ENCODE results near the gene GTF3C5. TPM values are rescaled to one million over a fixed set of nuclear protein-coding genes. Genes with fewer than 3 reads are reported as not detected.

The GTF3C5 gene
- total RNA-seq, 2 donors from 2014 or later, result 89.7 to 94.6 TPM

DNA sequence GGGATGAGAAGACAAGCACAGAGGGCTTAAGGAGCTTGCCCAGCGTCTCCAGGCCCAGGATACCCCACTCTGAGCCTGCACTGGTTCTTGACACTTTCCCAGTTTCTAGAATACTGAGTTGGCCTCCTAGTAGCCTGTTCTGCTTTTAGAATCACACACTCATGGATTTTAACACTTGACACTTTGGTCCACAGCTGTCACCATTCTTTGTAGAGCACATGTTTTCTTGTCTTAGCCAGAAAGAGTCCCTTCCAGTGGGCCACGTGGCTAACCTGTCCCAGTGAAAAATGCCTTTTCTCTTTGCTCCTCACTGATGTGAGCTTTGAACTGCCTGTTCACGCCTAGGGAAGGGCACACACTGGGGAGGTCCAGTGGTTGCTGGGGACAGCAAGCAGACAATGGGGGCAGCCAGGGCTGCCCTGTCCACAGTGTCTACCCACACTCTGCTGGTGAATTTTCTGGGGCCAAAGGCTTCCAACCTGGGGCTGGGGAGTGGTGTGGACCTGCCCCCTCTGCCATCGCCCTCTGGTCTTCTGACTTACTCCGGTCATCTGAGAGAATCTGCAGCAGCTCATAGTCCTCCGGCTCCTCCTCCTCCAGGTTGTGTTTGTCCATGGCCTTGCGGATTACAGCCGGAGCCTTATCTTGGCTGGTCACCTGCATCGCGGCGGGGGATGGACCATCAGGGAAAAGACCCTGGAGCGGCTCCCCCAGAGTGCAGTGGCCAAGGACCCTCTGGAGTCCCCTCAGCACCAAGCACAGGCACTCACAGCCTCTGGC, 69.1 kb downstream of the GTF3C5 start:
- Histone ChIP-seq H3K36me3 (ENCODE audit: control insufficient read depth, insufficient read depth, low read length) (peaks cover 59% of the 10 kb centered on the region), H3K9me3 (ENCODE audit: control insufficient read depth, low read length) (peaks cover 32% of the 10 kb centered on the region), H3K27ac (ENCODE audit: low read depth, low read length) (no peak overlapping the region), H3K27me3 (ENCODE audit: control insufficient read depth, insufficient read depth, low read length, poor library complexity, severe bottlenecking) (no peaks in the 10 kb centered on the region), H3K4me3 (ENCODE audit: low read length) (no peak overlapping the region), H3K4me1 (ENCODE audit: control insufficient read depth, insufficient read depth, low read length) (no peaks in the 10 kb centered on the region), H3K9ac (ENCODE audit: extremely low read depth, low read length, poor library complexity, severe bottlenecking) (no peak overlapping the region)
- H3K4me1 Mint-ChIP-seq, result no peaks in the 10 kb centered on the region
- DNase-seq, result no peak
- no peak overlapping the region for H3K4me3 Mint-ChIP-seq
- no peak for TF ChIP-seq CTCF (conservative IDR thresholded peaks at IDR 0.05)
- 92 to 96% methylated on average over 12 of the region's 12 CpGs for WGBS, 2 experiments (ENCODE audit: insufficient coverage in 1 of 2, insufficient read length in 1 of 2)
- H3K27me3 Mint-ChIP-seq (ENCODE audit: insufficient read depth), result no peaks in the 10 kb centered on the region
- H3K9me3 Mint-ChIP-seq, result peaks cover 23% of the 10 kb centered on the region
- peaks cover 63% of the 10 kb centered on the region for H3K36me3 Mint-ChIP-seq (ENCODE audit: low read depth)
- H3K27ac Mint-ChIP-seq, result no peak overlapping the region

DNA sequence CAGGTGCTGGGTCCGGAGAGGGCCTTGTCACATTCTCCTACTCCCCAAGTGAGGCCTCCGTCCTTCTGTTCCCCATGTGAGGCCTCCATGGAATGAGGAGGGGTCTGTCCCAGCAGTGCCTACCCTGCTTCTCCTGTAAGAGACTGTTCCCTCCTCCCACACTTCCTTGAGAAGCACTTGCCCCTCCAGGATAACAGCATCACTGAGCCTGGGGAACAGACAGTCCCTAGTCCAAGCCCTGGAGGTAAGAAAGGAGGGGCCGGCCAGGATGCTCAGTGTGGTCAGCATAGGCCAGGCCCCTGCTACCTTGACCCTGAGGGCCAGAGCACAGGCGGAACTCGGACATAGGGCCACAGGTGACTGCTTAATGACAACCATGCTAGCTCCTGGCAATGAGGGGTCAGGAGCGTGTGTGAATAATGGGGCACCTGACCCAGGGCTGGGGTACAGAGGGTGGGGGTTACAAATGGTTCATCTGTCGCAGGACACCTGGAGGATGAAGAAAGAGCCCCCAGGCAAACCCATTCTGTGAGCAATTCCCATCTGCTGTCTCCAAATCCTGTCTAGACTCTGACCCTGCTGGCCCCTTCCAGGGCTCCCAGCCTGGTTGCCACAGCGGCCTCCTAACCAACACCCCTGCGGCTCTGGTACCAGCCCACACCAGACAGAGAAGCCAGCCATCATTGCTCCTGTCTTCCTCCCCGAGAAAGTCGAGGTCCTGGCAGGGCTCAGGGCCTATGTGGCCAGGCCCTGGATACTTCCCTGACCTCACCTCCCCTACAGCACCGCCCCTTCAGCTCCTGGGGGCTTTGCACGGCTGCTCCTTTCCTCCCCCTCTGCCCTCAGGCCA, 69.9 kb downstream of the GTF3C5 start:
- Mint-ChIP-seq H3K4me3 (no peak overlapping the region), H3K27me3 (ENCODE audit: insufficient read depth) (no peaks in the 10 kb centered on the region), H3K9me3 (peaks cover 15% of the 10 kb centered on the region), H3K36me3 (ENCODE audit: low read depth) (peaks cover 63% of the 10 kb centered on the region), H3K27ac (no peak overlapping the region), H3K4me1 (no peaks in the 10 kb centered on the region)
- Histone ChIP-seq H3K9me3 (ENCODE audit: control insufficient read depth, low read length) (peaks cover 26% of the 10 kb centered on the region), H3K4me3 (ENCODE audit: low read length) (no peak overlapping the region), H3K27ac (ENCODE audit: low read depth, low read length) (no peak overlapping the region), H3K4me1 (ENCODE audit: control insufficient read depth, insufficient read depth, low read length) (no peaks in the 10 kb centered on the region), H3K36me3 (ENCODE audit: control insufficient read depth, insufficient read depth, low read length) (peaks cover 61% of the 10 kb centered on the region), H3K9ac (ENCODE audit: extremely low read depth, low read length, poor library complexity, severe bottlenecking) (no peak overlapping the region), H3K27me3 (ENCODE audit: control insufficient read depth, insufficient read depth, low read length, poor library complexity, severe bottlenecking) (no peaks in the 10 kb centered on the region)
- no peak for TF ChIP-seq CTCF (conservative IDR thresholded peaks at IDR 0.05)
- DNase-seq, result no peak
- WGBS, 2 experiments (ENCODE audit: insufficient coverage in 1 of 2, insufficient read length in 1 of 2), result 91 to 94% methylated on average over 5 to 13 of the region's 13 CpGs

GRCh38 chr9:133101356-133102189, 70.8 kb downstream of the GTF3C5 start:
- no peak for DNase-seq
- Histone ChIP-seq H3K9ac (ENCODE audit: extremely low read depth, low read length, poor library complexity, severe bottlenecking) (no peak overlapping the region), H3K36me3 (ENCODE audit: control insufficient read depth, insufficient read depth, low read length) (peaks cover 56% of the 10 kb centered on the region), H3K4me1 (ENCODE audit: control insufficient read depth, insufficient read depth, low read length) (no peaks in the 10 kb centered on the region), H3K27me3 (ENCODE audit: control insufficient read depth, insufficient read depth, low read length, poor library complexity, severe bottlenecking) (no peaks in the 10 kb centered on the region), H3K27ac (ENCODE audit: low read depth, low read length) (no peak overlapping the region), H3K4me3 (ENCODE audit: low read length) (no peak overlapping the region), H3K9me3 (ENCODE audit: control insufficient read depth, low read length) (peaks cover 18% of the 10 kb centered on the region)
- H3K9me3 Mint-ChIP-seq, result peaks cover 6% of the 10 kb centered on the region
- H3K36me3 Mint-ChIP-seq (ENCODE audit: low read depth), result peaks cover 59% of the 10 kb centered on the region
- H3K4me3 Mint-ChIP-seq, result no peak overlapping the region
- no peaks in the 10 kb centered on the region for H3K4me1 Mint-ChIP-seq
- no peaks in the 10 kb centered on the region for H3K27me3 Mint-ChIP-seq (ENCODE audit: insufficient read depth)
- 96 to 98% methylated on average over 23 to 32 of the region's 32 CpGs for WGBS, 2 experiments (ENCODE audit: insufficient coverage in 1 of 2, insufficient read length in 1 of 2)
- H3K27ac Mint-ChIP-seq, result no peak overlapping the region
- no peak for TF ChIP-seq CTCF (conservative IDR thresholded peaks at IDR 0.05)

All from endodermal cell (in vitro differentiated cells).